ELR (cell line): ENCODE data around the gene SLCO2A1.

Experiments used
- DNase-seq: peaks from one replicate; pipeline ENCODE4 v3.0.0-alpha.2; 2015; ENCODE audit warnings: low read depth

The SLCO2A1 gene

DNA sequence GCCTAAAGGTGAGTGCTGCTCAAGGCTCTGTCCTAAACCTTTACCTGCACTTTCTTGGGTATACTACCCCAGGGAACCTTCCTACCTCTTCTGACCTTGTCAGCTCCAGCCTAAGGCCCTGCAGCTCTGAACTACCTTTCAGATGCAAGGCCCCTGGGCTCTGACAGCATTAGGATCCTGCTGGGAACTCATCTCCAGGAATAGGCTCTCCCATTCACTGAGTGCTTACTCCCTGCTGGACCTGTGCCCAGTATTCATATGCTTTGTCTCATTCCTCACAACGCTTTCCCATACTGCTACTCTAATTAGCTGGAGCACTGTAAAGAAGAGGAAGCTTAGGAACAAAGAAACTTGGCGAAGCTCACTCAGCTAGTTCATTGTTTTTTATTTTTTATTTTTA, 80.3 kb downstream of the SLCO2A1 start:
- no peak for DNase-seq

DNA sequence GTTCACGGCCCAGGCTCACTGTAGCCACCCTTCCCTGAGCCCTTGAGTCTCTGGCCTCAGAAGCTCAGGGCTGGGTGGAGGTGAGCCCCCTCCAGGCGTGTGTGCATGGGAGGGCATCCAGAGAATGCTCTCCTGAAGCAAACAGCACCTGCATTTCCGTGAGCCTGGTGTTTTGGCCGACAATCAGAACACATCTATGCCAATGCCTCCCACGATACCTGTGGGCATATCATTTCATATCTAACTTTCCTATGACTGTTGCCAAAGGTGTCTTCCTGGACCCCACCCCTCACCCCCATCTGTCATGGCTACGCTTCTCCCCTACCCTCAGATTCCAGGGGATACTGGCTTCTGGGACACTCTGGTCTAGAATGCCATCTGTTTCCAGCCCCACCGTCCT, 80.7 kb downstream of the SLCO2A1 start:
- no peak for DNase-seq

DNA sequence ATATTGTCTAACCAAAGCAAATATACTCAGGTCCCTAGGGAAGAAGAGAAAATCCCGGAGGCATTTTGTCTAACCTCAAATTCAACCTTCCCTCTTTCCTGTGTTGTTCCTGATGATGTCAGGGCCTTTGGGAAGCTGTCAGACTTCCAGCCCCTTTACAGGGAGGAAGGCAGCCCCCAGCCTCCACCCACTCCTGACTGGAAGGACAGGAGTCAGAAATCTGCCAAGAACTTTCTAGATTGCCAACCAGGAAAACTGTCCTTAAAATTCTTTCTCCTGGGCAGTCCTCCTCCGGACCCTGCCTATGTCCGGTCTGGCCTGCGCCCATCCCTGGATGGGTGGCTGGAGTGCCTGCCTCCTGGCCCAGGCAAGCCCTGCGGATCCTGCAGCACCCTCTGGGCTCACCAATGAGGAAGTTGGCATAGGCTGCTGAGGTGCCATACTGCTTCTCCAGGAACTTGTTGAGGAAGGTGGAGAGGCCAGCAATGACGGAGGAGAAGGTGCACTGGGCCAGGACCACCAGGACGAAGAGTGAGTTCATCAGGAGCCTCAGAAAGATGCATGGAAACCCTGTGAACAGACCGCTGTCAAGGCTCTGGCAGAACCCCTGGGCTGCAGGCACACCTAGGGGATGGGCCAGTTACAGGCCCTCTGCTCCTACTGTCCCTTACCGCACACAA, 81.5 kb downstream of the SLCO2A1 start:
- no peak for DNase-seq

DNA sequence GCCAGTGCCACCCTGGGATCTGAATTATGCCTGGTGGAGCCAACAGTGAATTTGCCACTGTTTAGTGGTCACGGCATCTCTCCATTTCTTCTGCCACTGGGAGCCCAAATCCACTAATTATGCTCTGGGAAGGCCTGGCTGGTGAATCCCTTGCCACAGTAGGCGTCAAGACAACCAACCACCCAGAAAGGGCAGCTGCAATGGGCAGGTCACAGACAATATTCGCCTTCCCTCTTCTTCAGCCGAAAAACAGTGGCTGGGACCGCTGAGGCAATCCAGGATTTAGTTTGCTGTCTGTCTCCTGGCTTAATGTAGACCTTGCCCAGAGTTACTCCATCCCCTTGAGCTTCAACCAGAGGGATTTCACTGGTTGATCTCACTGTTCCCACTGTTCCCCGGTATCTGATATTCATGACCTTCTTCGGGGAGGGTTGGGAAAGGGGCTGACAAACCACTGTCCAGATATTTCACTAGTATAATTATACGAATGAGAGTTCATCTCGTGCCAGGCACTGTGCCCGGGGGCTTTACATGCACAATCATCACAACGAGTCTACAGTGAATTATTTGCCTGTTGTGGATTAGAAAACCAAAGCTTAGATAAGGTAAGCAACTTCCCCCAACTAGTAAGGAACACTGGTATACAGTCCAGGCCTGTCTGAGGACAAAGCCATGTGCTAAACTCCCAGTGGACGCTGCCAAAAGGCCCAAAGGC, 84.2 kb downstream of the SLCO2A1 start:
- DNase-seq: no peak

DNA sequence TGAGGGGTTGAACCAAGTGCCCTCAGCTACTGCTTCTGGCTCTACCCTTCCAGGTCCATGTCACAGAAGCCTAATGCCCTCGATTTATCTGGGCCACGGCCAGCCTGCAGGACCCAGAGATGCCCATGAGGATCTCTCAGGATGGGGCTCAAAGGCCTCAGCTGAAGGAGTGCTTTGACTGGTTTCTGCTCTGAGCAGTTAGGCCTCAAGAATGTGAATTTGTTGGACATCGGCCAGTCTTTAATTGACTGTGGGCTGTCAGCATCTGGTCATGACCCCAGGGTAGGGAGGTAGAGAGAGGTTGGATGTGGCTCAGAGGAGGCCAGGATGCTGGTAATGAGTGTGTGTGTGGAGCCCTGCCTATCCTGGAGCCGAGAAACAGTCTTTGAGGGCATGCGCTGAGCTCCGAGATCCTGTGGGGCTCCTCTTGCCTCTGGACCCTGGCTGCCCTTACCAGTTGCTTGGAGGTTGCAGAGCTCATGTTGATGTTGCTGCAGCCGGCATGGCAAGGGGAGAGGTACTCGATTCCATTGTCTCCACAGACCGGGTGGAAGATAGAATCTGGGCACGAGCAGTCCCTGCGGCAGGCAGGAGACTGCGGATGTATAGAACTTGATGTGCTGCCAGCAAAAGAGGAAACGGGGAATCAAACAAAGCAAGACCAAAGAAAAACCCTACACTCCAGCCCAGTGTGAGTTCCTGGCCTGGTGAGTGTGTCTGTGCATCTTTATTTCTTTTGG, 84.9 kb downstream of the SLCO2A1 start:
- DNase-seq: peak; percentile 74

DNA sequence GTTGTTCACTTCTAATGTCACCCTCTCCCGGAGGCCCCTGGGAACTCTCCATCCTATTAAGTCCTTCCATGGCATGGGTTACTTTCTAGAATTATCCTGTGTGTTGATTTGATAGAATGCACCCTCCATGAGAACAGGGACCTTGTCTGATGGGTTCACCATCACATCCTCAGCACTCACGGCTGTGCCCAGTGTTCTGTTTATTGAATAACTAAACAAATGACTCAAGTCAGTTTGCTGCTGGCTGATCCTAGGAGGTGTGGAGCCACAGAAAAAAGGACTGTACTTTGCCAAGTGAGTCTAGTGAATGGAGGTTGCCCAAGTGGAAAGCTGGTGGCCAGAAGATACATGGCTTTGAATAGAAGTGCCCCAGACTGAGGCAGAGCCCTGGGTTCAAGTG, 85.5 kb downstream of the SLCO2A1 start:
- DNase-seq: peak; percentile 79

DNA sequence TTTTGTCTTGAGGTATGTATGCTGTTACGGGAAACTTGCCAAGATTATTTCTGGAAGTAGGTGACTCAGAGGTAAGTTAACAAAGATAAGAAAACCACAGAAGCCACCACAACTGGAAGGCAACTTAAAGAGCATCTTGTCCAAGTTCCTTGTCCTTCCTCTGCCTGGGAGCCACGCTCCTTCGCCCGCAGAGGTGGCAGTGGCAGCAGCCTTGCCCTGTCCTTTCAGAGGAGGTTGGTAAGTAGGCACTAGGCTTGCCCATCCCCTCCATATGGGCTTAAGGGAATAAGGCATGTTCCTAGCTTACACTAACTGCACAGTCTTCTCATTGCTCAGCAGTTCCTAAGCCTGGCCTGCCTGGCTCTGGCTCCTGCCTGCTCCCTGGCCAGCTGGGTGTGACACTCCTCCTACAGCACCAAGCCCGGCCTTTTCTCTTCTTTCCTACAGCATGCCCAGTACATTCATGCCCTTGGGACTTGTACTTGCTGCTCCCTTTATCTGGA, 86.0 kb downstream of the SLCO2A1 start:
- peak; percentile 93 for DNase-seq

DNA sequence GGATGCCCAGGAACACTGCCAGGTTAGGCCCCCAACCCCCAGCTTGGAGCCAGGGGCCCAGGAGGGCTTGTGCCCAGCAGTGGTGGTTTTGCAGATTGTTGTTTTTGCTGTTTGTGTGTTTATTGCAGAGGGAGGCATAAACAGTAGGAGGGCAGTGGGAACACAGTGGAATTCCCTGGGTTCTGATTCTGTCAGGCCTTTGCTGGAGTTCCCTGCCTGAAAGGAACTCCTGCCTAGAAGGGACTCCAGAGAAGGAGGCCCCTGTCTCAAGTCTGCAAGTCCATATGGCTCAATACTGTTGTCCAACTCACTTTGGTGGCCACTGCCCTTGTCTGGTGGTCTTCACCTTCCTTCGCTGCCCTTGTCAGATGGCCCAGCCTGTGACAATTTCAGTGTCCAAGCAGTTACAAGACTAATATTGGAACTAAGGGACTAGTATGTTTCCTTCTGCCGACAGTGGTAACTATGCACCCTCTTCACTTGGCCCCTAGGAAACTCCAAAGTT, 86.6 kb downstream of the SLCO2A1 start:
- no peak for DNase-seq

DNA sequence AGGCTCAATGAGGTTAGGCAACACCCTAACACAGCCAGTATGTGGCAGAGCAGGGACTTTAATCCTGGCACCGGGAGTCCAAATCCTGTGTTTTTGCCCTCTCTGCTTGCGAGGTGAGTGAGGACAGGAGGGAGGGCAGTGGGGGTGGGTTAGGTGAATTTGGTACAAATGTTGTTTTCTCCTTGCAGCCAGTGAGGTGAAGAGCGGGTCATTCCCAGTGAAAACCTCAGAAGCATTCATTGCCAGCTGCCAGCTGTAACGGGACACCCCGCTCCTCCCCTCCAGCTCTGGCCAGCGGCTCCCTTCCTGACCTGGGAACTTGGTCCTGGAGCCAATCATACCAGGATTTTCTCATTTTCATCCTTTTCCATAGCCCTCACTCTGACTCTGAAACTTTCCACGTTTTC, 88.3 kb downstream of the SLCO2A1 start:
- DNase-seq: no peak

DNA sequence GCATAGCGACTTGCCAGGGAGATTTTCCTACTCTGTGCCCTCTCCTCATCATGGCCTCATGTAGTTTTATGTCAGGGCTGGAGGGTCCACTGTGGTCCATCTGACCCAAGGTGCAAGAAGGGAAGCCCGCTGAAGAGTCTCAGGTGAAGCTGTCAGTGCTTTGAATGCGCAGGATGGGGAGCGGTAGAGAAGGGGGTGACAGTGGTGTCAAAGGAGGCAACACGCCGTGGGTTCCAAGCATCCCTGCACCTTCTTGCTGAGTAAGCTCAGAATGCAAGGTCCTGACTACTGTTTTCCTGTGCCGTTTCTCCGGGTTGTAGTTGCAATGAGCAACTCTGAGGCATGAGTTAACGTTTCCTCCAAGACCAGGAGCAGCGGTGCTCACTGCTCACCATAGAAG, 89.2 kb downstream of the SLCO2A1 start:
- DNase-seq: no peak

DNA sequence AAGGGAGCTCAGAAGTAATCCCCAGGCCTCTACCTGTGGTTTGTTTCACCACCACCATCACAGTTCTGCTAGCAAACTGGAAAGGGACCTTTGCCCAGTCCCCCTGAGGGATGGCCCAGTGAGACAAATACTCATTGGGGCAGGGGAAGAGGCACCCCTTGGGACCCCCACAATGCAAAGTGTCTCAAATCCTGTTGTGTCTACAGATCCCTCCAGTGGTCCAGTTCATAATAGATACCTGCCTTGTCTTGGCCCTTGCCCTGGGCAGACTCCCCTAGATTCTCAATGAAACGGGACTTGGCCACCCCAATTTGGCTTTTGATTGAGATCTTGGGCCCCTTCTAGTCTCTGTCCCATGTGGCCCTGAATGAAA, 90.3 kb downstream of the SLCO2A1 start:
- DNase-seq: no peak

DNA sequence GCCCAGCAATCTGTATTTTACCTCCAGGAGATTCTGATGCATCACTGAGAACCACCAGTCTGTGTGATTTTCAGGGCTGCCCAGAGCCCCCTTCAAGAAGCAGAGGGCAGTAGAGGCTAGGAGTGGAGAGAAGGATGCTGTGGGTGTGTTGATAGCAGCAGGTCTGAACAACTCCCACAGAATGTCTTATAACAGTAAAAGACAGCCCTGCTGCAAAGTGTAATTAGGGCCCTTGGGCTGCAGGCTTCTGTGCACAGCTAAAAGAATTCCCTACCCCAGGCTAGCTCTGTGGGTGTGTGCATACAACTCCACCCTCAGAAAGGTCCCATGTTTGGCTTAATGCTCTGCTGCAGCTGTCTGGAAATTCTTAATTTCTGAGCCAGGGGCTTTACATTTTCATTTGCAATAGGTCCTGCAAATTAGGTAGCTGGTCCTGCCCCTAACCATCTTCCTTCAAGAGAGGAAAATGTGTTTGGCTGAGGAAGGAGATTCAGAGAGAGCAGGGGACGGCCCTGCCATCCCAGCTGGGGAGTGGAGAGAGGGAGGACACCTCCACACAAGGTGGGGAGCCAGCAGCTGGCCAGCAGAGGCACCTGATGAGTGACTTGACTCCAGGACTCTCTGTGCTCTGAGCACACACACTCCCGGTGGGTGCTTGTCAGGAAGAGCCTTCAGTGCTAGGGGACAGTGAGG, 90.8 kb downstream of the SLCO2A1 start:
- DNase-seq: peak; percentile 28

DNA sequence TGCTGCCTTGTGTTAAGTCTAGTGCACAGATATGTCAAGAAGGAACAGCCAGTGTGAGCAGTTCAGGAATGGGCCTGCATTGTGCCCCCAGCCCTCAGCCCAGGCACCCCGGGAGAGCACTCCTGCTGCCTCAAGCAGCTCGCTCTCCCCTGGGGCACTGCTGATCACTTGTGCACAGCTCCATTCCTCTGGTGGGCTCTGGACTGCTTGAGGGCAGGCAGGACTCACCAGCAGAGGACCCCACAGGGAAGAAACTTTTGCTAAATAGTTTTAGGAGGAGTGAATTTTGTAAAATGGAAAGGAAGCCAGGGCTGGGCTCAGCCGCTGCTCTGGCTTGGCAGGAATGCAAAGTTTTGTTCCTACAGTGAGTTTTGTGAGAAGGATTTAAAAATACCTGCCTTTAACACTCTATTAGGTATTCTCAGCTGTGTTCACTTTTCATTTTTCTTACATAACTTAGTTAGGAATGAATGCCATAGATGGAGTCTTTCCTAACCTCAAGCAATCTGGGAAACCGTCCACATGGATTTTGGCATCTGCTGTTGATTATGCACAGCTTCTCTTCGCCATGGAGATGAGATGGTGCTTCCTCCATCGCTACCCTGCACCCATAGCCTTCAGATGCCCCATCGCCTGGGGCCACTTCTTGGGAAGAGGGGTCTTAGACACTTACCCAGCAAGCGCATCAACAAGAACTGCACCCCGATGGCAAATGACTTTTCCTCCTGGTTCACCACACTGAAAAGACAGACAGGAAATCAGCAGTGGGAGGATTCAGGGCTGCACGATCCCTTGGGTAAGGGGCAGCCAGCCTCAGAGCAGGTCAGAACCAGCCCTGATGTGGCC, 91.7 kb downstream of the SLCO2A1 start:
- DNase-seq: no peak

DNA sequence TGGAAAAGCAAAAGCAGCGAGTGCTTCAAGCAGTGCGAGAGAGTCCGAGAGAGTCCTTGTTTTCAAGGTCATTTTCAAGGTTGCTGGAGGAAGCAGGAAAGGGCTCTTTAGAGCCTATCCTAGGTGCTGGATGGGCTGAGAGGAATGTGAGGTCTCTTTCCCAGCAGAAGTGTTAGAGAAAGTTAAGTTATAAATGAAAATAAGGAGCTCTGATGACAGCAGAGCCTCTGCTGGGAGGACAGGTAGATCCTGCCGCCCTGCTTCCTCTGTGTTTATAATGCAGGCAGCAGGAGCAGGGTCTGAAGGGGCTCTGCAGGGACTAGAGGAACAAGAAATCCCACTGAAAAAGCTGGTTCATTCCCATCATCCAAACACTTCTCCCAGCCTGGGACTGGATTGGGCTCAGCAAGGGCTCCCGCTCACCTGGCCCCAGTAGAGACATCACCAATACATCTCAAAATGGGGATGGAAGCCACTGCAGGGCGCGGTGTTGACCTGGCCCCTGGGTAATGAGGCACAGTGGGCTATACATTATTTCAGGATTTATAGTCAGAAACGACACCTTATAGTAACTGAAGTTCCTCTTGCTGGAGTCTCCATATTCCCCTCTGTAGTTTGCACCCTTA, 92.6 kb downstream of the SLCO2A1 start:
- no peak for DNase-seq

DNA sequence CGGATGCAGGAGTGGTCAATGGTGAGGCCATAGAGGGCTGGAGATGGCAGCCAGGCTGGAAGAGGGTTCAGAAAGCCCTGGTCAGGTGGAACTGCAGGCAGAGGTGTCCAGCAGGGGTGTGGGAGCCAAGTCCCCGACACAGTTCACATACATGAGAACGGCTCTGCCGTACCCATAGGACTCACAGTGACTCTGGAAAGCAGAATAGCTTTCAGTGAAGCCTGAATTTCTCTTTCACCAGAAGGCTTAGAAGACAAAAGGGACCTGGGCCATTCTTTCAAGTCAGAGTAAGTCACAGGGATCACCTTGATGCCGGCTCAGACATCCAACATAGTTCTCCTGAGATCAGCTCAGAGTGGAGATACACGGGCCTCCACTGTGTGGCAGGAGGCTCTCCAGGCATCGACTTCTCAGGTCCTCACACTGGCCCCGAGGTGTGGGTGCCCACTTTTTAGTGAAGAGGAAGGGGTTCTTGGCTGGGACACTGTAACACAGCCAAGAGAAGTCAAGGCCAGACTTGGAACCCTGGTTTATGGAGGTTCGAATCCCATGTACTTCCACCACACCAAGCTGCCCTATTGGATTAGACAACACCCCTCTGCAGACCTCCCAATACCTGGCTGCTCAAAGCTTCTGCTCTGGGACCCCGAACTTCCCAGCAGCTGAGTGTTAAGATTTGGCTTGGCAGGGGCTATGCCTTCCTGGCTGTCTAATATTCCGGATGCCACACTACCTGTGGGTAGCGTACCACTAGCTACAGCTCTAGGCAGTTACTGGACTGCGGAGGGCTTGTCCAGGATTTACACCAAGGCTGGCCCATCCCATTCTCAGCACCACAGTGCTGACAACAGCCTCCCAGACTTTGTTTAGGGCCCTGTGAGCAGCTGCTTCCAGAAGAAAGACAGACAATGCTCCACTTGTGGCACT, 93.6 kb downstream of the SLCO2A1 start:
- no peak for DNase-seq

DNA sequence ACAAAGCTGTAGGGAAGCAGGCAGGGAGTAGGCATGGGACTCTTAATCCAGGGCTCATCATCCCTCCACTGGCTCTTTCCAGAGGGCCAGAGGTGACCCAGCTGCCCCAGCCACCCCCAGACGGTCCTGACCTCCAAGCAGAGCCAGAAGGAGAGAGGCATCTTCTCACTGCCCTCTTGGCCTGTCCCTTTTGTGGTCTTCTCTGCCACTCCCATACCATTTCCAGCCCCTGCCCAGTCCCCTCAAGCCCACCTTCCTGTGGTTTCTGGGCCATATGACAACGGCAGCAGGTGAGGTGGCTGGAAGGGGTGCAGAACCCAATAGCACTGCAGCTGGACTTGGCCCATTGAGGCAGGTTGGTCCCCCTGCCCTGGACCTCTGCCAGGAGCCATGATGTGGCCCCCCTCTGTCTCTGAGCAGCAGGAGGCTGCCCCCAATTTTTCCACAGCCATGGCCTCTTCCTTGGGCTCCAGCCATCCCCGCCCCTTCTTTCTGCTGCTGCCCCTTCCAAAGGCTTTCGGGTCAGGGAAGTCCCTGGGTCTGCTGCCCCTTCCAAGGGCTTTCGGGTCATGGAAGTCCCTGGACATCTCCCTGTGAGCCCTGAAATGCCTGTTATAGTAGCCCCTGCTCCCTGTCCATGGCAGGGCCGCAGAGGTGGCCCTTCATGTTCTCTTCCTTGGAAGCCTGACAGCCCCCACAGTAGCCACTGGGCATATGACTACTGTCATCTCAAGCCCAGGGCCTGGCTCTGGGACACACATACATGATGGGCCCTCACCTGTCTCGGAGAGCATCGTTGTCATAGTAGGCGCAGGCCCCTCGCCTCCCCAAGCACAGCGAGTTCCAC, 94.5 kb downstream of the SLCO2A1 start:
- DNase-seq: no peak

DNA sequence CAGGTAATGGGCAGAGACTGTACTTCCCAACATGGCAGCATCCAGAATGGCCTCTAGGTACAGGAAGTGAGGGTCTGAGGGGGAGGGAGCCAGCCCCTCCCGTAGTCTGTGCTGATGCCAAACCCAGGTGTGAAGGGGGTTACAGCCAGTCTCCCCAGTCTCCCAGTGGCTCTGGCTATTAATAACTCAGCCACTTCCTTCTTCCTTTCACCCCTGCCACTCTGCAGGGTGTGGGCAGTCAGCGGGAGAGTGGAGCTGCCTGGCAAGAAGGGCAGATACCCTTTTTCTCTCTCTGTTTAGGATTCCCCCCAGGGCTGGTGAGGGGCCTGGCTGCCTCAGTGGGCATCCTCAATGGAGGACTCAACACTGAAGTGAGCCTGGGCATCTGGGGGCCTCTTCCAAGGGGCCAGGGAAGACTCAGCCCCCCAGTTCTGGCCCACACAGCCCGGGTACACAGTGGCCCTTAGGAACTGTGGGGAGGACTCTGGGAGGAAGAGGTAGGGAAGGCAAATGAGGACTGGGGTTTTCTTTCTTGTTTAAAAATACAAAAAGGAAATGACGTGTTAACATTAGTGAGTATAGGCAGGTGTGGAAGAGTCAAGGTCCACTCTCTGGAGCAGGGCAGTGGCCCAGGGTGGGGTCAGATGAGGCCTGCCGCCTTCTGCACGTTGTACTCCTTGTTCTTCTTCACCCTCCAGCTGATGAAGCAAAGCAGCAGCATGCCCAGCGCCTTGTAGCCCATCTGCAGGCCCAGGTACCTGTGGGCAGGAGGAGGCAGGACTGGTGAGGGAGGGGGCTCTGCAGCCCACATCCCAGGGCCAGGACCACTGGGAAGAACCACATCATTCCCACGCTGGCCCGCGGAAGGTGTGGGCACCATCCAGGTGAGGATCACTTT, 95.4 kb downstream of the SLCO2A1 start:
- DNase-seq: no peak
